Measurements from ENCODE around the gene RPS6KA2.

GRCh38 chr6:166613027-166613426 is 14.0 kb downstream of the RPS6KA2 start:
- TF ChIP-seq CTCF (IDR thresholded peaks at IDR 0.05; ENCODE audit: extremely low read depth in 1 of 2, insufficient read depth in 1 of 2, low read depth in 1 of 2, low read length in 2 of 2) (no peak), POLR2A (IDR thresholded peaks at IDR 0.05; ENCODE audit: low read depth, low read length) (no peak), FOS (IDR thresholded peaks at IDR 0.05; ENCODE audit: borderline replicate concordance, insufficient read depth, low read length) (no peak)

Data from endothelial cell of umbilical vein (primary cell).